OCI-LY1 (cell line): ENCODE data around the gene PTPRU.

Experiments
- H2AFZ ChIP-seq: fragments of 200-600 bp; sonication (generic), shearing (Covaris generic); 2 replicates; pipeline ENCODE4 v1.6.0; 2014; ENCODE audit warnings: antibody characterized with exemption, mild to moderate bottlenecking, low read length
- H3F3A ChIP-seq: fragments of 200-600 bp; sonication (generic), shearing (Covaris generic); 2 replicates; pipeline ENCODE4 v1.6.0; 2014; ENCODE audit warnings: mild to moderate bottlenecking, antibody characterized with exemption, low read length, moderate library complexity; ENCODE audit not compliant: insufficient read depth
- H3K27ac ChIP-seq: fragments of 200-600 bp; sonication (generic); 2 replicates; pipeline ENCODE4 v1.5.1; 2014; ENCODE audit warnings: low read length, mixed run types, mild to moderate bottlenecking, low read depth; ENCODE audit not compliant: poor library complexity, severe bottlenecking
- H3K27me3 ChIP-seq: fragments of 200-600 bp; sonication (generic); 2 replicates; pipeline ENCODE4 v1.6.0; 2014; ENCODE audit warnings: antibody characterized with exemption, mild to moderate bottlenecking, low read length, moderate library complexity; ENCODE audit not compliant: insufficient read depth
- H3K36me3 ChIP-seq: fragments of 200-600 bp; sonication (generic); 2 replicates; pipeline ENCODE4 v1.6.1; 2014; ENCODE audit warnings: mild to moderate bottlenecking, antibody characterized with exemption, low read length, moderate library complexity, mixed read lengths; ENCODE audit not compliant: insufficient read depth
- H3K4me1 ChIP-seq: fragments of 200-600 bp; sonication (generic); 2 replicates; pipeline ENCODE4 v1.5.1; 2014; ENCODE audit warnings: mild to moderate bottlenecking, low read length, moderate library complexity; ENCODE audit not compliant: insufficient read depth, severe bottlenecking
- H3K4me2 ChIP-seq: fragments of 200-600 bp; sonication (generic), shearing (Covaris generic); 2 replicates; pipeline ENCODE4 v1.6.1; 2014; ENCODE audit warnings: low read length
- H3K4me3 ChIP-seq: fragments of 200-600 bp; sonication (generic); 2 replicates; pipeline ENCODE4 v1.5.1; 2014; ENCODE audit warnings: low read length, low read depth, mild to moderate bottlenecking, mixed read lengths; ENCODE audit not compliant: poor library complexity, severe bottlenecking
- H3K79me2 ChIP-seq: fragments of 200-600 bp; shearing (Covaris generic); 2 replicates; pipeline ENCODE4 v1.6.1; 2016; ENCODE audit warnings: mixed run types, low read length, mixed read lengths; ENCODE audit not compliant: insufficient read depth
- H3K9ac ChIP-seq: fragments of 200-600 bp; sonication (generic), shearing (Covaris generic); 2 replicates; pipeline ENCODE4 v1.6.1; 2014; ENCODE audit warnings: mild to moderate bottlenecking, low read length, mixed read lengths
- H3K9me2 ChIP-seq: fragments of 200-600 bp; sonication (generic), shearing (Covaris generic); 2 replicates; pipeline ENCODE4 v1.6.1; 2014; ENCODE audit warnings: low read depth, mild to moderate bottlenecking, low read length, mixed read lengths
- H3K9me3 ChIP-seq: fragments of 200-600 bp; shearing (Covaris generic); 2 replicates; pipeline ENCODE4 v1.6.1; 2014; ENCODE audit warnings: low read length, mixed read lengths
- H4K20me1 ChIP-seq: fragments of 200-600 bp; sonication (generic), shearing (Covaris generic); 2 replicates; pipeline ENCODE4 v1.6.0; 2016; ENCODE audit warnings: mild to moderate bottlenecking, low read length; ENCODE audit not compliant: insufficient read depth
- EZH2 ChIP-seq: fragments of 200-600 bp; sonication (generic), shearing (Covaris generic); IDR thresholded peaks from 2 replicates; pipeline ENCODE4 v1.8.0; 2017; ENCODE audit warnings: borderline replicate concordance, mixed run types, mild to moderate bottlenecking, antibody characterized with exemption, low read length, moderate library complexity, mixed read lengths
- TF ChIP-seq, protein P1 (sequence below): fragments of 200-600 bp; sonication (generic), shearing (Covaris generic); IDR thresholded peaks from 2 replicates; pipeline ENCODE4 v1.5.1; 2017; ENCODE audit warnings: mild to moderate bottlenecking, antibody characterized with exemption, low read length, moderate library complexity, mixed read lengths

Gene PTPRU

DNA sequence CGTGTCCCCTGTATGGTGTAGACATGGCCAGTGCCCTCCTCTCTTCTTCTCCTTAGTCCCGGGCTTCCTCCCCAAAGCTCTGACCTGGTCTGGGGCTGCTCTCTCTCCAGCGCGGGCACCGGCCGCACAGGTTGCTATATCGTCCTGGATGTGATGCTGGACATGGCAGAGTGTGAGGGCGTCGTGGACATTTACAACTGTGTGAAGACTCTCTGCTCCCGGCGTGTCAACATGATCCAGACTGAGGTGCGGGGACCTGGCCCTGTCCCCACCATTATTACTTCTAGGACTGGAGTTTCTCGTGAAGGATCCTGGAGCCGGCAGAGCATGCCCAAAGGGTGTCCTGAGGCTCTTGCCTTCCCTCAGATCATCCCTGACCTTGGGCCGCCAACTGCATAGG lies 78.9 kb downstream of the PTPRU start:
- no peaks in the 10 kb centered on the region for H3K9me3 ChIP-seq
- no peak overlapping the region for H2AFZ ChIP-seq
- no peaks in the 10 kb centered on the region for H3K27me3 ChIP-seq
- no peaks in the 10 kb centered on the region for H3K9me2 ChIP-seq
- no peak overlapping the region for H3K27ac ChIP-seq
- TF ChIP-seq, protein P1, sequence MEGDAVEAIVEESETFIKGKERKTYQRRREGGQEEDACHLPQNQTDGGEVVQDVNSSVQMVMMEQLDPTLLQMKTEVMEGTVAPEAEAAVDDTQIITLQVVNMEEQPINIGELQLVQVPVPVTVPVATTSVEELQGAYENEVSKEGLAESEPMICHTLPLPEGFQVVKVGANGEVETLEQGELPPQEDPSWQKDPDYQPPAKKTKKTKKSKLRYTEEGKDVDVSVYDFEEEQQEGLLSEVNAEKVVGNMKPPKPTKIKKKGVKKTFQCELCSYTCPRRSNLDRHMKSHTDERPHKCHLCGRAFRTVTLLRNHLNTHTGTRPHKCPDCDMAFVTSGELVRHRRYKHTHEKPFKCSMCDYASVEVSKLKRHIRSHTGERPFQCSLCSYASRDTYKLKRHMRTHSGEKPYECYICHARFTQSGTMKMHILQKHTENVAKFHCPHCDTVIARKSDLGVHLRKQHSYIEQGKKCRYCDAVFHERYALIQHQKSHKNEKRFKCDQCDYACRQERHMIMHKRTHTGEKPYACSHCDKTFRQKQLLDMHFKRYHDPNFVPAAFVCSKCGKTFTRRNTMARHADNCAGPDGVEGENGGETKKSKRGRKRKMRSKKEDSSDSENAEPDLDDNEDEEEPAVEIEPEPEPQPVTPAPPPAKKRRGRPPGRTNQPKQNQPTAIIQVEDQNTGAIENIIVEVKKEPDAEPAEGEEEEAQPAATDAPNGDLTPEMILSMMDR: no peak
- TF ChIP-seq EZH2: no peak
- H3K9ac ChIP-seq: no peak overlapping the region
- no peak overlapping the region for H3K4me2 ChIP-seq
- H3K4me3 ChIP-seq: no peak overlapping the region
- no peaks in the 10 kb centered on the region for H3F3A ChIP-seq
- H3K4me1 ChIP-seq: no peaks in the 10 kb centered on the region
- no peaks in the 10 kb centered on the region for H3K79me2 ChIP-seq
- no peaks in the 10 kb centered on the region for H4K20me1 ChIP-seq
- no peaks in the 10 kb centered on the region for H3K36me3 ChIP-seq

DNA sequence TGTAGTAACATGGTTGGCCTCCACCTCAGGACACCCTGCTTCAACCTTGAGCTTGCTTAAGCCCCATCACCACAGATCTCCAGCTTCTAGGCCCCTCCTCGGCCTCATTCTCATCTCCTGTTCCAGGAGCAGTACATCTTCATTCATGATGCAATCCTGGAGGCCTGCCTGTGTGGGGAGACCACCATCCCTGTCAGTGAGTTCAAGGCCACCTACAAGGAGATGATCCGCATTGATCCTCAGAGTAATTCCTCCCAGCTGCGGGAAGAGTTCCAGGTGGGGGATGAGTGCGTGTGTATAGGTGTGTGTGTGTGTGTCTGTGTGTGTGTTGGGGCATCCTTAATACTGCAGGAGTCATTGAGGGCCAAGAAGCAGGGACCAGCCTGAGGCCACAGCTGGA lies 79.6 kb downstream of the PTPRU start:
- H3K4me1 ChIP-seq: no peaks in the 10 kb centered on the region
- no peak for TF ChIP-seq EZH2
- TF ChIP-seq, protein P1: no peak
- H3K4me3 ChIP-seq: no peak overlapping the region

DNA sequence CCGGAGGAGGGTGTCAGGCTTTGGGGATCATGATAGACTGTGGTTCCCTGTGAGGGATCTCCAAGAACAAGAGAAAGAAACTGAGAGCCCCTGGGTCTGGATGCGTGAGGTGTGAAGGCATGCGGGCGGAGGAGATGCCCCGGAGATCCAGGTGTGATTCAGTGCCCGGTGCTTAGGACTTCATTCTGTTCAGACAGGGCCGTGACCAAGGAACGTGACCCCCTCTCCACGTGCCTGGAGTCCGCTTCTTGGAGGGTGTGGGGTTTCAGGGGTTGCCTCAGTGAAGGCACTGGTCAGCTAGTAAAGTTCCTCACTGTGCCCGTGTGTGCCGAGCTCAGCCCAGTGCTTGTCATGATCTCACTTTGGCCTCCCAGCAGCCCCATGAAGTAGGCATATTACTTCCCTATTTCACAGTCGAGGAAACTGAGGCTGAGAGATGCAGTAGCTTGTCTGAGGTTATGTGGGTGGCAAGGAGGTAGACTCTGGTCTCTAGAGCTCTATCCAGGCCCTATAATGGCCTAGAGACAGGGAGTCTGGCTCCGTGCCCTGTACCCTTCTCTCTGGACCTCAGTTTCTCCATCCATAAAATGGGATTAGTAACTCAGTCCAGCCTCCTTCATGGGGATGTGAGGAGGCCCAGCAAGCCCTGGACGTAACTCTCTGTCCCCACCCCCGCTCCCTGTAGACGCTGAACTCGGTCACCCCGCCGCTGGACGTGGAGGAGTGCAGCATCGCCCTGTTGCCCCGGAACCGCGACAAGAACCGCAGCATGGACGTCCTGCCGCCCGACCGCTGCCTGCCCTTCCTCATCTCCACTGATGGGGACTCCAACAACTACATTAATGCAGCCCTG lies 81.0 kb downstream of the PTPRU start:
- no peaks in the 10 kb centered on the region for H3K4me1 ChIP-seq
- H3K27ac ChIP-seq: no peak overlapping the region
- H2AFZ ChIP-seq: no peak overlapping the region
- no peak overlapping the region for H3K9ac ChIP-seq
- TF ChIP-seq, protein P1: no peak
- no peak overlapping the region for H3K4me3 ChIP-seq
- H4K20me1 ChIP-seq: no peaks in the 10 kb centered on the region
- no peaks in the 10 kb centered on the region for H3F3A ChIP-seq
- no peak overlapping the region for H3K4me2 ChIP-seq
- no peaks in the 10 kb centered on the region for H3K27me3 ChIP-seq
- H3K79me2 ChIP-seq: no peaks in the 10 kb centered on the region
- no peaks in the 10 kb centered on the region for H3K9me2 ChIP-seq
- H3K9me3 ChIP-seq: no peaks in the 10 kb centered on the region
- H3K36me3 ChIP-seq: no peaks in the 10 kb centered on the region

More for the DNA sequence above, 79.6 kb downstream of the PTPRU start:
- no peaks in the 10 kb centered on the region for H4K20me1 ChIP-seq
- no peaks in the 10 kb centered on the region for H3K27me3 ChIP-seq
- no peaks in the 10 kb centered on the region for H3K9me2 ChIP-seq
- no peak overlapping the region for H3K4me2 ChIP-seq
- H3K36me3 ChIP-seq: no peaks in the 10 kb centered on the region
- H3K79me2 ChIP-seq: no peaks in the 10 kb centered on the region
- H2AFZ ChIP-seq: no peak overlapping the region
- H3K27ac ChIP-seq: no peak overlapping the region
- H3F3A ChIP-seq: no peaks in the 10 kb centered on the region
- H3K9ac ChIP-seq: no peak overlapping the region
- no peaks in the 10 kb centered on the region for H3K9me3 ChIP-seq
